Activated CD8-positive, alpha-beta memory T cell treated with anti-CD3 and anti-CD28 coated beads, Interleukin-2, amount 50 U/mL, for 24 hours (primary cell): Measurements from ENCODE around the gene OR10H5.
"Not testable (repeated sequence)": the region's sequence is repeated elsewhere in the genome, so short reads cannot be mapped to it uniquely, and the experiment has no call there.

ENCODE experiments used
- DNase-seq: peaks from one replicate; pipeline ENCODE4 v3.0.0-alpha.2; 2020; ENCODE audit errors: extremely low read depth

The OR10H5 gene

DNA sequence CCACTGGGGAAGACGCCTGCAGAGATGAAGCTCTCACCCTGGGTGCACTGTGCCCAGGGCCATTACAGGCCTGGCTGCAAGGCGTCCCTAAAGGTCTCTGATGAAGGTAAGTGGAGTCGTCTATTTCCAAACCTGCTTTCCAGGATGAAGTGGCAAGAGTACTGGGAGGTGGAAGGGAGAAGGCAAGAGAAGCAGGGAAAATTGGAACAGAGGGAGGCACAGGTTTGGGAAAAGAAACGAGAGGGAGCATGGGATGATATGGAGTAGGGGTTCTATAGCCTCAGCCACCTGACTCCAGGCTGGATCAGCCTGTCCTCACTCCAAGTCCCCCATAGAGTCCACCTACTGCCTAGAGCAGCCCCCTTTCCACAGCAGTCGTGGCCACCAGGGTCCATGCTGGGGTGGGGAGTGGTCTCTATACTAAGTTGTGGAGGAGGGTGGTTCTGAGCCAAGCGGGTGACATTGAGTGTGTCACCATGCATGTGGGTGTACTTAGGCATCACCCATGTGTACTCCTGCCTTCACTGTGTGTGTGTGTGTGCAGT lies at the start of gene OR10H5:
Gene OR10H5, plus strand, starts transcription at position 51 of the 545 bp plus-strand sequence. CDS start 6,388 bp downstream, outside the sequence.
- no peak for DNase-seq

DNA sequence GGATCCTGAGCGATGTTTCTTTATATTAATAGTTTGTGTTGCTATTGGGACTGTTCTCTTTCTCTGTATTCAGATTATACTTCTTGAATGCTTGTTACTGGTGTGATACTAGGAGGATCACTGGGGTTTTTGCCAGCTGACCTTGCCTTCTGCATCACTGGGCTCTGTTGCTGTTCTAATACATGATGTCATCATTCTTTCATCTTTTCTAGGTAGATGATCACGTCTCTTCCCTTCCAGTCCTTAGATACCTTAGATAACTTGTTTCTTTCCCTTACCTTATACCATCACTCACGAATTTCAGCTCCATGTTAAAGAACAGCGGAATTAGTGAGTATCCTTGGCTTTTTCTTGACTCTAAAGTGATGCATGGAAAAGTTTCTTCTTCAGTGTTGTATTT lies 49.7 kb upstream of the OR10H5 start, which contains the start of gene OR10H3:
Gene OR10H3, plus strand, starts transcription at position 264 of the 400 bp plus-strand sequence. CDS start 3,408 bp downstream, outside the sequence.
- DNase-seq = no peak

DNA sequence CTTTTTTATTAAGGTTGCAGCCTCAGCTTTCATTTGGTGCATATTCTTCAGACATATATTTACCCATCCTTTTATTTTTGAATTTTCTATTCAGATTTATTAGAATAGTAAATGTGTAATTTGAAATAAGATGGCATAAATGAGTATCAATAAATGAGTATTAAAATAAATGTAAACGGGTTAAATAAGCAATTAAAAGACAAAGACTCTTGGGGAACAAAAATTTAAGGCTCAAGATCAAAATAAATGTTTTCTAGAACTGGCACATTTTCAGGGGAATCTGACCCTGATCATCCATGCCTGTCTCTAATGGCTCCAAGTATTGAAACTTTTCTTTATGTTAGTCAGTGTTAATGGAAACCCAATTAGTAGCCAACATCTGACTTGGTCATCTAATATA lies 46.7 kb upstream of the OR10H5 start:
- no peak for DNase-seq

GRCh38 chr19:15748239-15748638 lies 39.2 kb upstream of the OR10H5 start:
- DNase-seq = no peak

DNA sequence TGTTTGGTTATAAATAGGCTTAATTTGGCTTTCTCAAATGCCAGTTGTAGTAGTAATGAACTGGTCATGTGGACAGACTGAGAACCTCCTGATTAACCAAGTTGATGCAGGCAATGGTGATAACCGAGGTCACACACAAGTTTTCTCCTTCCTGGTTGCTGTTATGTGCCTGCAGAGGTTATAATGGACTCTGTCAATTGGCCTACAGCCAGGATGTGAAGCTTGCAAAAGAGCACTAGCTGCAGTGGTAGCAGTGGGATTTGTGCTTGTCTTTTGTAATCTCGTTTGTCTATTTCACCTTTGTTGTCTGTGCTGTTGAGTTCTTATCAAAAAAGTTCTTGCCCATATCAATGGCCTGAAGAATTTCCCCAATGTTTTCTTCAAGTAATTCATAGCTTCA lies 29.1 kb upstream of the OR10H5 start:
- no peak for DNase-seq

DNA sequence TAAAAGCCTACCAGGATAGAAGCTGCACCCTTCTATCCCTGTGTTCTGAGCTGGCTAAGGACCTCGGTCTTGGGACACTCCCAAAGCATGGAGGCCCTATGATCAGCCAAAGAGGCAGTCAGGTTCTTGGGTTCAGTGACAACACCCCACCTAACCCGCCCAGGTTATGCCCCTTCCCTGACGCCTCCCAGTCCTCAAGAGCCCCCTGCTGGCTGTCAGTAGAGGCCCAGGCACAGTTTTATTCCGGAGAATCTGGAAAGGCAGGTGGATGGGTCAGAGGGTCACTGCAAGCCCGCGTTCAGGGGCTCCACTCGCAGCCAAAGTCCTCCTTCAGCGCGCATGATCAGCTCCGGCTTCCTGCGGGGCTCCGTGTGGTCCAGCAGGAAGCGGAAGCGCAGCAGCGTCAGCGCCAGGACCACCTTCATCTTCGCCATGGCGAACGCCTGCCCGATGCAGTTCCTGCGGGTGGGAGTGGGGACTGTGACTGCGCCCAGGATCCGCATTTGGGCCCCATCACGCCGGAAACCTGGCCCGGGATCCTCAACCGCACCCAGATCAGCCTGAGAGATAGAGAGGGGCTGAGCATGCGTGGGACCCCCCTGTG lies 27.4 kb upstream of the OR10H5 start:
- DNase-seq = no peak

DNA sequence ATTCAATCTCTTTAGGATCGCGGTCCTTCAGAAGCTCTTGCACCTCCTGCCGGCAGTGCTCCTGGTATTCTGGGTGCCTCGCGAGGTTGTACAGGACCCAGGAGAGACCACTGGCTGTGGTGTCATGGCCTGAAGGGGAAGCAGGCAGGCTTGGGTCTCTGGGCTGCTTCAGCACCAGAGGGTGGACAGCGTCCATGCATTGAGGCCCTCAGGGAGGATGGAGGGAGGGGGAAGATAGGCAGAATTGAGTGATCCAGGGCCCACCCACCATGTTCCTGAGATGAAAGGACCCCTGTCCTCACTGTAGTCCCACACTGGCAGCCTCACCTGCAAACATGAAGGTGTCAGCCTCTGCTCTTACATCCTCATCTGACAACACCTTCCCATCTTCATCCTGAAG lies 17.9 kb upstream of the OR10H5 start:
- DNase-seq = no peak

- not testable (repeated sequence) for DNase-seq
Observed at GRCh38 chr19:15774159-15774558, 13.3 kb upstream of the OR10H5 start.

GRCh38 chr19:15775249-15775648 lies 12.2 kb upstream of the OR10H5 start:
- DNase-seq = no peak

- DNase-seq = no peak
Observed at GRCh38 chr19:15776264-15776663, 11.2 kb upstream of the OR10H5 start.

GRCh38 chr19:15776991-15777970 lies 10.2 kb upstream of the OR10H5 start:
- no peak for DNase-seq

DNA sequence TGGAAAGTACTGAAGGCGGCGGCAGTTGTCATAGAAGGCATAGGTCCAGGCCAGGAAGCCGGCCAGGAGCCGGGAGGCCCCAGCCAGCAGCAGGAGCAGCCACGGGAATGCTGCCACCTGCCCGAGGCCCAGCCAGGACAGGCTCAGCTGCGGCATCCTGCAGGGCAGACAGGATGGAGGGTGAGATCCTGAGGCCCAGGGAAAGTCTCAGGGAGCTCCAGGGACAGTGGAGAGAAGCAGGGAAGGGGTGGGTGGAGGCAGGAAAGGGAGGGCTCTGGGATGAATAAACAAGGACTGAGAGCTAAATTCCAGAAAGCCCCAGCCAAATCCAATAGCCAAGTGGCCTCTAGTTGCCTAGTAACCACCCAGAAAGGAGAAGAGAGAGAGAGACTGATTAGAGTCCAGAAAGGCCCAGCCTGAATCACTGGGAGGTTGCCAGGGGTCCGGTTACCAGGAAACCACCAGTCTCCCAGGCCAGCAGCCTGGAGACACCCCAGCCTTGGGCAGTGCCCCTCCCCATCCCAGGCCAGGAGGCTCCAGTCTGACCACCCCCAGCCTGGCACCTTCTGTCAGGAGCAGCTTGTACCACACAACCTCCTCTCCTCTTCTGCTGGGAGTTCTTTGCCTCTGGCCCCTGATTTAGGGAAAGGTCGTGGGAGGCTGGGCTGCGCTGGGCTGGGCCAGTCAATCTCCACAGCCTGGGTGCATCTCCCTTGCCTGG lies 7.5 kb upstream of the OR10H5 start:
- DNase-seq = no peak

GRCh38 chr19:15780610-15781418 lies 6.6 kb upstream of the OR10H5 start:
- DNase-seq = no peak

DNA sequence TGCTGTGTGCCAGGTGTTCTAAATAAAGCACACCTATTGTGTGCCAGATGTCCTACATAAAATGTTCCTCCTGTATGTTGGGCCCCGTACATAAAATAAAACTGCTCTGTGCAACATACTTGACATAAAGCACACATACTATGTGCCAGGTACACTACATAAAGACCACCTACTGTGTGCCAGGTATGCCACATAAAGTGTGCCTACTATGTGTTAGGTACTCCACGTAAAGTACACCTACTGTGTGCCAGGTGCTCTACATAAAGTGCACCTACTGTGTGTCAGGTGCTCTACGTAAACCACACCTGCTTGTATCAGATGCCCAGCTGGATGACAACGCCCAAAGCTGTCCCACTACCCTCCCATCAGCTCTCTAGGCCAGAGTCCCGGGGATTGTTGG lies 5.8 kb upstream of the OR10H5 start:
- DNase-seq = no peak

DNA sequence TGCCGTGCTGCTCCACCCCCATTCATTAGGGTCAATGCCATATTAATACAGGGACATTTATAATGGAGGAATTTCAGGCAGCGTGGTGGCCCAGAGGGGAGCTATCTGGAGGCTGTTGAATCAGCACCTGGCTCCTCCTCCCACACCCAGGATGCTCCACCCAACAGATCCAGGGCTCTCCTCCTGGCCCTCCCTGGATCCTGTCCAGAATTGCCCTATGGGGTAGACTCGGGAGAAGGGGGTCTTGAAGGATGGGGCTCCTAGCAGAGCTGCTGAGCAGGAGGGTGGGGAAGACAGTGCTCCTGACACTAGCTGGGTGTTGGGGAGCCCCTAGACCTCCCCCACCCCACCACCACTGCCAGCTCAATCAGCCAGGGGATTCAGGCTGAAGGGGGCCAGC lies 5.2 kb upstream of the OR10H5 start:
- DNase-seq = no peak

- DNase-seq = not testable (repeated sequence)
Observed at GRCh38 chr19:15782896-15783295, 4.6 kb upstream of the OR10H5 start.

DNA sequence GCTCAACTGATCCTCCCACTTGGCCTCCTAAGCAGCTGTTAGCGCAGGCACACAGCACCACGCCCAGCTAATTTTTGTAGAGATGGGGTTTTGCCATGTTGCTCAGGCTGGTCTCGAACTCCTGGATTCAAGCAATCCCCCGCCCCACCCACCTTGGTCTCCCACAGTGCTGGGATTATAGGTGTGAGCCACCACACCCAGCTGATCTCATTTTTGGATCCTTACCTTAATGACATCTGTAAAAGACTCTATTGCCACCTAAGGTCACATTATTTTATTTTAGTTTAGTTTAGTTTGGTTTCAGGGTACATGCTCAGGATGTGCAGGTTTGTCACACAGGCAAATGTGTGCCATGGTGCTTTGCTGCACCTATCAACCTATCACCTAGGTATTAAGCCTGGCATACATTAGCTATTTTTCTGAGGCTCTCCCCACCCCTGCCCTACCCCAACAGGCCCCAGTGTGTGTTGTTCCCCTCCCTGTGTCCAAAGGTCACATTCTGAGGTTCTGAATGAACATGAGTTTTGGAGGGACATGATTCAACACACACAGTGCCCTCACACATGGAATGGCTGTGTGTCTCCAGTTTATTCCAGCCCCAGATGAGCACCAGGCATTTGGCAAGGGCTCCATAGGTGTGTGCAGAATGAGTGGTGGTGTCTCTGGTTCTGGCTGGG lies 1.3 kb downstream of the OR10H5 start:
- no peak for DNase-seq

DNA sequence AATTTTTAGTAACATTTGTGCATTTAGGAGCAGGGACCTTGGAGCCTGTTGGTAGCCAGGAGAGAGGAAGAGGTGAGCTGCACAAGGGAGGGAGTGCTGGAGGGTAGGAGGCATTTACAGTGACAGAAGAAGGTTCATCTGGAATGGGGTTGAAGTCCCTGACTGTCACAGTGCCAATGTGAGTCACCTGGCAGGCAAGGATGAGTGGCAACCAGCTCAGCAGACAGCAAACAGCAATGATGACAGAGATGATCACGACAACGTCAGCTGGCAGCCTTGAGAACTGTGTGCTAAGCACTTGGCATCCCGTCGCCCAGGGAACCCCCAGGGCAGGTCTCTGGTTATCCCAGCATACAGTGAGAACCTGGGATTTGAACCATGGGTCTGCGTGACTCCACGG lies 2.6 kb downstream of the OR10H5 start:
- DNase-seq = no peak

DNA sequence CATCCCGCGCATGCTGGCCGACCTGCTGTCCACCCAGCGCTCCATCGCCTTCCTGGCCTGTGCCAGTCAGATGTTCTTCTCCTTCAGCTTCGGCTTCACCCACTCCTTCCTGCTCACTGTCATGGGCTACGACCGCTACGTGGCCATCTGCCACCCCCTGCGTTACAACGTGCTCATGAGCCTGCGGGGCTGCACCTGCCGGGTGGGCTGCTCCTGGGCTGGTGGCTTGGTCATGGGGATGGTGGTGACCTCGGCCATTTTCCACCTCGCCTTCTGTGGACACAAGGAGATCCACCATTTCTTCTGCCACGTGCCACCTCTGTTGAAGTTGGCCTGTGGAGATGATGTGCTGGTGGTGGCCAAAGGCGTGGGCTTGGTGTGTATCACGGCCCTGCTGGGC lies 6.8 kb downstream of the OR10H5 start:
- DNase-seq = not testable (repeated sequence)

- DNase-seq = no peak
Observed at GRCh38 chr19:15810335-15810734, 22.9 kb downstream of the OR10H5 start.

- no peak for DNase-seq
Observed at GRCh38 chr19:15811476-15811875, 24.0 kb downstream of the OR10H5 start.
